WERI-Rb-1 (cell line): ENCODE measurements around the gene UMAD1.

ENCODE experiments used
- DNase-seq: peaks from one replicate; pipeline ENCODE4 v3.0.0-alpha.2; 2020
- H3K27ac ChIP-seq: fragments of 250-450 bp; sonication (Bioruptor Pico); 2 replicates; pipeline ENCODE4 v1.5.1; 2020; ENCODE audit warnings: mild to moderate bottlenecking, moderate library complexity
- H3K27me3 ChIP-seq: fragments of 250-450 bp; sonication (Bioruptor Pico); 2 replicates; pipeline ENCODE4 v1.5.1; 2021; ENCODE audit warnings: mild to moderate bottlenecking, low read depth, moderate library complexity; ENCODE audit not compliant: insufficient read depth, severe bottlenecking
- H3K36me3 ChIP-seq: fragments of 250-450 bp; sonication (Bioruptor Pico); 2 replicates; pipeline ENCODE4 v1.5.1; 2020; ENCODE audit warnings: mild to moderate bottlenecking, moderate library complexity
- H3K4me3 ChIP-seq: 2 replicates; pipeline ENCODE4 v1.5.1; 2011; ENCODE audit warnings: low read depth, mild to moderate bottlenecking, control low read depth, low read length
- H3K9me3 ChIP-seq: fragments of 250-450 bp; sonication (Bioruptor Pico); 2 replicates; pipeline ENCODE4 v1.5.1; 2021; ENCODE audit warnings: mild to moderate bottlenecking, moderate library complexity; ENCODE audit not compliant: severe bottlenecking
- TF ChIP-seq, protein P1 (sequence below): IDR thresholded peaks from 2 replicates; pipeline ENCODE4 v1.5.1; 2011; ENCODE audit warnings: low read depth, mild to moderate bottlenecking, control low read depth, inconsistent platforms, low read length

Gene UMAD1

GRCh38 chr7:7911369-7912123 lies 271.0 kb downstream of the UMAD1 start:
- no peak overlapping the region for H3K27ac ChIP-seq
- TF ChIP-seq, protein P1, sequence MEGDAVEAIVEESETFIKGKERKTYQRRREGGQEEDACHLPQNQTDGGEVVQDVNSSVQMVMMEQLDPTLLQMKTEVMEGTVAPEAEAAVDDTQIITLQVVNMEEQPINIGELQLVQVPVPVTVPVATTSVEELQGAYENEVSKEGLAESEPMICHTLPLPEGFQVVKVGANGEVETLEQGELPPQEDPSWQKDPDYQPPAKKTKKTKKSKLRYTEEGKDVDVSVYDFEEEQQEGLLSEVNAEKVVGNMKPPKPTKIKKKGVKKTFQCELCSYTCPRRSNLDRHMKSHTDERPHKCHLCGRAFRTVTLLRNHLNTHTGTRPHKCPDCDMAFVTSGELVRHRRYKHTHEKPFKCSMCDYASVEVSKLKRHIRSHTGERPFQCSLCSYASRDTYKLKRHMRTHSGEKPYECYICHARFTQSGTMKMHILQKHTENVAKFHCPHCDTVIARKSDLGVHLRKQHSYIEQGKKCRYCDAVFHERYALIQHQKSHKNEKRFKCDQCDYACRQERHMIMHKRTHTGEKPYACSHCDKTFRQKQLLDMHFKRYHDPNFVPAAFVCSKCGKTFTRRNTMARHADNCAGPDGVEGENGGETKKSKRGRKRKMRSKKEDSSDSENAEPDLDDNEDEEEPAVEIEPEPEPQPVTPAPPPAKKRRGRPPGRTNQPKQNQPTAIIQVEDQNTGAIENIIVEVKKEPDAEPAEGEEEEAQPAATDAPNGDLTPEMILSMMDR = no peak

GRCh38 chr7:7912937-7913336 lies 272.4 kb downstream of the UMAD1 start:
- H3K4me3 ChIP-seq = no peak overlapping the region
- H3K27ac ChIP-seq = no peak overlapping the region
- TF ChIP-seq, protein P1 = no peak
- H3K27me3 ChIP-seq = no peaks in the 10 kb centered on the region
- DNase-seq = no peak
- no peaks in the 10 kb centered on the region for H3K9me3 ChIP-seq
- H3K36me3 ChIP-seq = no peaks in the 10 kb centered on the region

More at GRCh38 chr7:7911369-7912123, 271.0 kb downstream of the UMAD1 start:
- Histone ChIP-seq H3K27me3 (no peaks in the 10 kb centered on the region), H3K4me3 (no peak overlapping the region), H3K36me3 (no peaks in the 10 kb centered on the region), H3K9me3 (no peaks in the 10 kb centered on the region)
- no peak for DNase-seq

- Histone ChIP-seq H3K27ac (no peak overlapping the region), H3K36me3 (no peaks in the 10 kb centered on the region), H3K27me3 (no peaks in the 10 kb centered on the region), H3K4me3 (no peak overlapping the region), H3K9me3 (no peaks in the 10 kb centered on the region)
- DNase-seq = no peak
- TF ChIP-seq, protein P1 = no peak
These were observed 273.0 kb downstream of the UMAD1 start for GRCh38 chr7:7913504-7913903.

DNA sequence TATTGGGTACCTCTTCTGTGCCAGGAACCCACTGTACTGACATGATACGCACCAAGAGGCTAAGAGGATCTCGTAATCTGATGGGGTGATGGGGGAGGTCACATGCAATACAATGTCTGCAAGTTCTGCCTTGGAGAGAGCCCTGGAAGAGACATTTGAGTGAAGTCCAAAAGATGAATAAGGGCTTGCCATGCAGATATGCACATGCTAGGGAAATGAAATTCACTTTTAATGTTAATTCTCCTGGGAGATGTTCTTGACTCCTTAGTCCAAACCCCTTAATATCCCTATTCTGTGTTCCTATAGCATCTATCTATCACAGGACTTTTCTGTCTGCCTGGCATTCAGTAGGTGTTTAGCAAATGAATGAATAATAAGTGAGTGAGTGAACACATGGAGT lies 274.0 kb downstream of the UMAD1 start:
- H3K4me3 ChIP-seq = no peak overlapping the region
- no peaks in the 10 kb centered on the region for H3K27me3 ChIP-seq
- no peaks in the 10 kb centered on the region for H3K9me3 ChIP-seq
- no peak overlapping the region for H3K27ac ChIP-seq
- H3K36me3 ChIP-seq = no peaks in the 10 kb centered on the region
- DNase-seq = no peak
- TF ChIP-seq, protein P1 = no peak

DNA sequence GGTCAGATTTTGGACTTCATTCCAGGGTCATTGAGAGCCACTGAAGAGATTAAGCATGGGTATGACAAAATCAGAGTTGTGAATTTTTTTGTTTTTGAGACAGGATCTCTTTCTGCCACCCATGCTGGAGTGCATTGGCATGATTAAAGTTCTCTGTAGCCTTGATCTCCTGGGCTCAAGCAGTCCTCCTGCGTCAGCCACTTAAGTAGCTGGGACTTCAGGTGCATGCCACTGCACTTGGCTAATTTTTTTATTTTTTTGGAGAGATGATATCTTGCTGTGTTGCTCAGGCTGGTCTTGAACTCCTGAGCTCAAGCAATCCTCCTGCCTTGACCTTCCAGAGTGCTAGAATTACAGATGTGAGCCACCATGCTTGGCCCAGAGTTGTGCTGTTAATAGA lies 275.5 kb downstream of the UMAD1 start:
- no peak for DNase-seq
- no peak overlapping the region for H3K27ac ChIP-seq
- TF ChIP-seq, protein P1 = no peak
- H3K4me3 ChIP-seq = no peak overlapping the region
- no peaks in the 10 kb centered on the region for H3K36me3 ChIP-seq
- no peaks in the 10 kb centered on the region for H3K9me3 ChIP-seq
- H3K27me3 ChIP-seq = no peaks in the 10 kb centered on the region

GRCh38 chr7:7917593-7917992 lies 277.0 kb downstream of the UMAD1 start:
- Histone ChIP-seq H3K27ac (no peak overlapping the region), H3K4me3 (no peak overlapping the region), H3K27me3 (no peaks in the 10 kb centered on the region), H3K9me3 (no peaks in the 10 kb centered on the region), H3K36me3 (no peaks in the 10 kb centered on the region)
- DNase-seq = no peak
- TF ChIP-seq, protein P1 = no peak
